ENCODE results near the gene DUSP7.

Gene DUSP7

GRCh38 chr3:52053307-52054304, 2.8 kb downstream of the DUSP7 start:
- TF ChIP-seq CTCF (IDR thresholded peaks at IDR 0.05; ENCODE audit: control extremely low read depth, extremely low read depth, low read depth, missing control alignments): peak; percentile 68
- peak; percentile 65 for DNase-seq (ENCODE audit: extremely low spot score)
- POLR2A ChIA-PET: interaction anchor here (0.5 to 1.5 kb wide), 3 partner anchors 10 to 1732 kb away, joined by 5 read pairs; partner anchors contain the start of gene RPL29
- CTCF ChIA-PET: interaction anchor here (0.7 to 12.7 kb wide), 40 partner anchors 9 to 392 kb away, joined by 3 to 123 read pairs (median 5); partner anchors contain the start of genes ACY1, PARP3, POC1A and RPL29

- POLR2A ChIA-PET: interaction anchor here (1.2 to 1.5 kb wide), 2 partner anchors 10 to 57 kb away, joined by 5 read pairs; partner anchors contain the start of gene RPL29
These were observed 3.5 kb downstream of the DUSP7 start for GRCh38 chr3:52052831-52053306.

GRCh38 chr3:52051444-52051843, 4.9 kb downstream of the DUSP7 start:
- DNase-seq (ENCODE audit: extremely low spot score): no peak
- TF ChIP-seq CTCF (IDR thresholded peaks at IDR 0.05; ENCODE audit: control extremely low read depth, extremely low read depth, low read depth, missing control alignments): no peak
- CTCF ChIA-PET: interaction anchor here (1.8 to 12.7 kb wide), 7 partner anchors 11 to 94 kb away, joined by 10 to 123 read pairs (median 22); partner anchors contain the start of gene ACY1
- POLR2A ChIA-PET: no interaction called here

More at GRCh38 chr3:52052831-52053306, 3.5 kb downstream of the DUSP7 start:
- peak; percentile 48 for DNase-seq (ENCODE audit: extremely low spot score)
- CTCF ChIA-PET: interaction anchor here (0.7 to 12.7 kb wide), 34 partner anchors 8 to 393 kb away, joined by 3 to 123 read pairs (median 6); partner anchors contain the start of genes ACY1, PARP3, POC1A and RPL29
- peak; percentile 42 for TF ChIP-seq CTCF (IDR thresholded peaks at IDR 0.05; ENCODE audit: control extremely low read depth, extremely low read depth, low read depth, missing control alignments)

GRCh38 chr3:52050571-52050970, 5.8 kb downstream of the DUSP7 start:
- ChIA-PET CTCF (interaction anchor here (1.0 to 12.7 kb wide), 3 partner anchors 10 to 70 kb away, joined by 4 to 123 read pairs (median 22); no protein-coding TSS in a partner anchor), POLR2A (no interaction called here)

GRCh38 chr3:52049503-52049902, 6.9 kb downstream of the DUSP7 start:
- ChIA-PET POLR2A (no interaction called here), CTCF (interaction anchor here (1.1 to 1.3 kb wide), 2 partner anchors 14 to 34 kb away, joined by 3 read pairs; no protein-coding TSS in a partner anchor)
- no peak for TF ChIP-seq CTCF (IDR thresholded peaks at IDR 0.05; ENCODE audit: control extremely low read depth, extremely low read depth, low read depth, missing control alignments)
- no peak for DNase-seq (ENCODE audit: extremely low spot score)

More at GRCh38 chr3:52050571-52050970, 5.8 kb downstream of the DUSP7 start:
- TF ChIP-seq CTCF (IDR thresholded peaks at IDR 0.05; ENCODE audit: control extremely low read depth, extremely low read depth, low read depth, missing control alignments): no peak
- DNase-seq (ENCODE audit: extremely low spot score): no peak

- DNase-seq (ENCODE audit: extremely low spot score): no peak
- ChIA-PET CTCF (no interaction called here), POLR2A (no interaction called here)
- no peak for TF ChIP-seq CTCF (IDR thresholded peaks at IDR 0.05; ENCODE audit: control extremely low read depth, extremely low read depth, low read depth, missing control alignments)
These were observed 8.9 kb downstream of the DUSP7 start for GRCh38 chr3:52047295-52047960.
